ENCODE results near the gene EXOC3L4.

The EXOC3L4 gene

GRCh38 chr14:103128631-103129300 lies 34.2 kb downstream of the EXOC3L4 start:
- no peak for DNase-seq
- Histone ChIP-seq H3K36me3 (replicated peaks) (no peaks in the 10 kb centered on the region), H3K27me3 (replicated peaks) (no peaks in the 10 kb centered on the region), H3K4me3 (ENCODE audit: low read depth, low read length) (no peak overlapping the region), H3K27ac (no peak overlapping the region)
- in situ Hi-C loops (cut with HindIII; ENCODE audit: low pct_ligation_motif_present, low sequenced_read_pairs), result no loop called here
- TF ChIP-seq CTCF (IDR thresholded peaks at IDR 0.05; ENCODE audit: low read depth, low read length, missing control alignments), result no peak

GRCh38 chr14:103129301-103130016 lies 34.9 kb downstream of the EXOC3L4 start:
- Histone ChIP-seq H3K36me3 (replicated peaks) (no peaks in the 10 kb centered on the region), H3K4me3 (ENCODE audit: low read depth, low read length) (no peak overlapping the region), H3K27ac (no peak overlapping the region), H3K27me3 (replicated peaks) (no peaks in the 10 kb centered on the region)
- in situ Hi-C loops (cut with HindIII; ENCODE audit: low pct_ligation_motif_present, low sequenced_read_pairs), result no loop called here
- no peak for DNase-seq
- TF ChIP-seq CTCF (IDR thresholded peaks at IDR 0.05; ENCODE audit: low read depth, low read length, missing control alignments), result no peak

- in situ Hi-C loops (cut with HindIII; ENCODE audit: low pct_ligation_motif_present, low sequenced_read_pairs), result no loop called here
- Histone ChIP-seq H3K4me3 (ENCODE audit: low read depth, low read length) (no peak overlapping the region), H3K27ac (no peak overlapping the region), H3K36me3 (replicated peaks) (no peaks in the 10 kb centered on the region), H3K27me3 (replicated peaks) (no peaks in the 10 kb centered on the region)
- TF ChIP-seq CTCF (IDR thresholded peaks at IDR 0.05; ENCODE audit: low read depth, low read length, missing control alignments), result no peak
- DNase-seq, result no peak
These were observed 35.7 kb downstream of the EXOC3L4 start for GRCh38 chr14:103130017-103130764.

GRCh38 chr14:103130965-103131364 lies 36.4 kb downstream of the EXOC3L4 start:
- DNase-seq, result peak; percentile 83
- TF ChIP-seq CTCF (IDR thresholded peaks at IDR 0.05; ENCODE audit: low read depth, low read length, missing control alignments), result no peak
- H3K4me3 ChIP-seq (ENCODE audit: low read depth, low read length), result no peak overlapping the region
- no peak overlapping the region for H3K27ac ChIP-seq
- H3K36me3 ChIP-seq (replicated peaks), result no peaks in the 10 kb centered on the region
- no peaks in the 10 kb centered on the region for H3K27me3 ChIP-seq (replicated peaks)
- in situ Hi-C loops (cut with HindIII; ENCODE audit: low pct_ligation_motif_present, low sequenced_read_pairs), result no loop called here

GRCh38 chr14:103131580-103131979 lies 37.1 kb downstream of the EXOC3L4 start:
- H3K27me3 ChIP-seq (replicated peaks), result no peaks in the 10 kb centered on the region
- in situ Hi-C loops (cut with HindIII; ENCODE audit: low pct_ligation_motif_present, low sequenced_read_pairs), result no loop called here
- DNase-seq, result no peak
- no peak for TF ChIP-seq CTCF (IDR thresholded peaks at IDR 0.05; ENCODE audit: low read depth, low read length, missing control alignments)
- H3K4me3 ChIP-seq (ENCODE audit: low read depth, low read length), result no peak overlapping the region
- H3K36me3 ChIP-seq (replicated peaks), result no peaks in the 10 kb centered on the region
- no peak overlapping the region for H3K27ac ChIP-seq

Measured in brain microvascular endothelial cell (primary cell).